RWPE2 (cell line): ENCODE results near the gene TGFBR1.

Source experiments
- ATAC-seq: fragments of 200-7000 bp; cut with Tn5 transposase; 3 replicates; pipeline ENCODE4 v1.9.1; 2021; ENCODE audit warnings: low read depth
- DNase-seq: peaks from one replicate; pipeline ENCODE4 v3.0.0-alpha.2; 2020; ENCODE audit warnings: low spot score
- H3K27ac ChIP-seq: fragments of 450-650 bp; 2 replicates; pipeline ENCODE4 v1.5.1; 2017; ENCODE audit warnings: mild to moderate bottlenecking; ENCODE audit not compliant: poor library complexity, severe bottlenecking
- H3K27me3 ChIP-seq: fragments of 250-450 bp; sonication (Bioruptor Pico); 2 replicates; pipeline ENCODE4 v1.5.1; 2021; ENCODE audit warnings: mild to moderate bottlenecking, moderate library complexity; ENCODE audit not compliant: insufficient read depth, poor library complexity, severe bottlenecking
- H3K36me3 ChIP-seq: fragments of 250-450 bp; sonication (Bioruptor Pico); 2 replicates; pipeline ENCODE4 v1.5.1; 2020; ENCODE audit warnings: low read depth, mild to moderate bottlenecking, moderate library complexity
- H3K4me1 ChIP-seq: fragments of 250-450 bp; sonication (Bioruptor Pico); 2 replicates; pipeline ENCODE4 v1.5.1; 2021; ENCODE audit warnings: mild to moderate bottlenecking, moderate library complexity; ENCODE audit not compliant: insufficient read depth, poor library complexity, severe bottlenecking
- H3K4me3 ChIP-seq: fragments of 250-450 bp; sonication (Bioruptor Pico); 2 replicates; pipeline ENCODE4 v1.5.1; 2021; ENCODE audit warnings: mild to moderate bottlenecking, moderate library complexity; ENCODE audit not compliant: severe bottlenecking
- H3K9me3 ChIP-seq: fragments of 250-450 bp; sonication (Bioruptor Pico); 2 replicates; pipeline ENCODE4 v1.5.1; 2021; ENCODE audit warnings: mild to moderate bottlenecking, moderate library complexity; ENCODE audit not compliant: severe bottlenecking
- TF ChIP-seq, protein P1 (sequence below): fragments of 450-650 bp; IDR thresholded peaks from one replicate; pipeline ENCODE4 v1.5.1; 2017; ENCODE audit warnings: mild to moderate bottlenecking, moderate library complexity; ENCODE audit not compliant: poor library complexity, severe bottlenecking

TGFBR1 gene

DNA sequence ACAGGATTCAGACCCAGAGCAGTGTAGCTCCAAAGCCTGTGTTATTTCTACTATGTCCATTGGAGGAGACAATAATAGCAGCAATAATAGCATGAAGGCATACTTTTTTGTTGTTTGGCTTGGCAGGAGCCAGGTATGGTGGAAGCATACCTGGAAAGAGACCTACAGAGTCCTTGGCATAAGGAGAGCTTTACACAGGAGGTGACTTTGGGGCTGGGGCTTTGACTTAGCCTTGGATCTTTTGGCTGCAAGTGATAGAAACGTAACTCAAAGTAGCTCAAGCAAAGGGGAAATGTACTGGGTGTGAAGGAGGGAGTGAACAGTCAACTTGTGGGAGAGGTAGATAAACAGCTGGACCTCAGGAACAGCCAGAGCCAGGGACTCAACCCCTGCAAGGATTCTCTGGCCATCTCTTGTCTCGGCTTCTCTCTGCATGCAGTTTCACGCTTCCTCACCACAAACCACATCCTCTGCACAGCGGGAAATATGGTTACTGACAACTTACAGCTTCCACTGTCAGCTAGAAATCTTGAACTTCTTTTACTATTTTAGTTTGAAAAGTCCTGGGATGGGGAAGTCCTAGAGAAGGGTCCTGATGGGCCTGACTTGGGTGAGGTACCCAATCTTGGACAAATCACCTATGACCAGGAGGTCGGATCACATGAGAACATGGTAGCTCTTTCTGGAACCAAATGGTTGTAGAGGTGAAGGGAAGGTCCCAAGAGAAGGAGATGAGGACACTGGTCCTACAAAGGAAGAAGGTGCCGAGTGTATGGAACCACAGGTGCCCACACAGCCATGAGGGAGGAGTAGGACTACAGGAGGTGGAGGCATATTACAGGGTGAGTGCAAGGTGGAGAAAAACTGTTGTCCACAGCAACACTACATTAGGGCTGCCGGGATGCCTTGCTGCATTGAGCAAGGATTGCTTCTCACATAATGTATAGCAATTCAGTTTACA, 47.0 kb upstream of the TGFBR1 start:
- Histone ChIP-seq H3K4me1 (peaks cover 6% of the 10 kb centered on the region), H3K36me3 (no peaks in the 10 kb centered on the region), H3K27ac (no peak overlapping the region), H3K9me3 (no peaks in the 10 kb centered on the region), H3K4me3 (no peak overlapping the region), H3K27me3 (peaks cover 5% of the 10 kb centered on the region)
- DNase-seq (no peak), ATAC-seq (peak; percentile 26; the same call in 1 of the 3 replicates)
- TF ChIP-seq, protein P1, sequence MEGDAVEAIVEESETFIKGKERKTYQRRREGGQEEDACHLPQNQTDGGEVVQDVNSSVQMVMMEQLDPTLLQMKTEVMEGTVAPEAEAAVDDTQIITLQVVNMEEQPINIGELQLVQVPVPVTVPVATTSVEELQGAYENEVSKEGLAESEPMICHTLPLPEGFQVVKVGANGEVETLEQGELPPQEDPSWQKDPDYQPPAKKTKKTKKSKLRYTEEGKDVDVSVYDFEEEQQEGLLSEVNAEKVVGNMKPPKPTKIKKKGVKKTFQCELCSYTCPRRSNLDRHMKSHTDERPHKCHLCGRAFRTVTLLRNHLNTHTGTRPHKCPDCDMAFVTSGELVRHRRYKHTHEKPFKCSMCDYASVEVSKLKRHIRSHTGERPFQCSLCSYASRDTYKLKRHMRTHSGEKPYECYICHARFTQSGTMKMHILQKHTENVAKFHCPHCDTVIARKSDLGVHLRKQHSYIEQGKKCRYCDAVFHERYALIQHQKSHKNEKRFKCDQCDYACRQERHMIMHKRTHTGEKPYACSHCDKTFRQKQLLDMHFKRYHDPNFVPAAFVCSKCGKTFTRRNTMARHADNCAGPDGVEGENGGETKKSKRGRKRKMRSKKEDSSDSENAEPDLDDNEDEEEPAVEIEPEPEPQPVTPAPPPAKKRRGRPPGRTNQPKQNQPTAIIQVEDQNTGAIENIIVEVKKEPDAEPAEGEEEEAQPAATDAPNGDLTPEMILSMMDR = no peak

DNA sequence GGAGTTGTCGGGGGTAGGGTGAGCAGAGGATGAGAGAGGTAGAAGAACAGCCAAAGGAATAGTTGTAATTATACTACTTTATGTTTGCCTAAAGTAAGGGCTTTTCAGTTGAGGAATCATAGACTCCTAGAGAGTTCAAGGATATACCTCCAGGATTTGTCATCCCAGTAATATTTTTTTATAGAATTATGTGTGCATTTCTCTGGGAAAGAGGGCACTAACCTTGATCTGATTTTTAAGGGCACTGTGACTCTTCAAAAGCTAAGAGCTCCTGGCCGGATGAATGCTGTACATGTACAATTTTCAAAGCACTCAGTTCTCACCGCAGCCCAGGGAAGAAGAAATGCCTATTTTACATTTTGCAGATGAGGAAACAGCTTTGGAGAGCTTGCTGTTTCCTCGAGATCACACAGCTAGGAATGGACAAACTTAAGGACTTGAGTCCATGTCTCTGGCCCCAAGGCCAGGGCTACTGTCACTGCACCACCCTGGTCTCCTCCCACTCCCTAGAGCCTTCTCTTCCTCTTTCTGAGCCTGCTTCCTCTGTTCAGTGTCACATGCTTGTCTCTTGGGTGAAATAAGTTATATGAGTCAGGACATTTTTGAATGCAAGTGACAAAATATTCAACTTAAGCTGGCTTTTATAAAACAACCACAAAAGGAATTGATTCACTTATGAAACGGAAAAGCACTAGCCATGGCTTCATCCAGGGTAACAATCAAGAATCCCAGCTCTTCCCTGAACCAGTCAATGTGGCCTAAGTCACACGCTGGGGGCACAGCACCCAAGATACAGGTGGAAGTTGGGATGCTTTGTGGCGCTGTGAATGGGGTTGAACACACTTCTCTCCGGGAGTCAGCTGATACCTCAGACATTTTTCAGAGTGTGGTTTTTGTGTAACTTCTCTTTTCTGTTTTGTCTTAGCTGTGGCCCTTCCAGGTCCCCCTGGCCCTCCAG, 45.7 kb upstream of the TGFBR1 start:
- Histone ChIP-seq H3K36me3 (no peaks in the 10 kb centered on the region), H3K4me1 (peaks cover 6% of the 10 kb centered on the region), H3K9me3 (no peaks in the 10 kb centered on the region), H3K27ac (no peak overlapping the region), H3K27me3 (peaks cover 5% of the 10 kb centered on the region), H3K4me3 (no peak overlapping the region)
- ATAC-seq (no peak), DNase-seq (no peak)
- TF ChIP-seq, protein P1 = no peak

DNA sequence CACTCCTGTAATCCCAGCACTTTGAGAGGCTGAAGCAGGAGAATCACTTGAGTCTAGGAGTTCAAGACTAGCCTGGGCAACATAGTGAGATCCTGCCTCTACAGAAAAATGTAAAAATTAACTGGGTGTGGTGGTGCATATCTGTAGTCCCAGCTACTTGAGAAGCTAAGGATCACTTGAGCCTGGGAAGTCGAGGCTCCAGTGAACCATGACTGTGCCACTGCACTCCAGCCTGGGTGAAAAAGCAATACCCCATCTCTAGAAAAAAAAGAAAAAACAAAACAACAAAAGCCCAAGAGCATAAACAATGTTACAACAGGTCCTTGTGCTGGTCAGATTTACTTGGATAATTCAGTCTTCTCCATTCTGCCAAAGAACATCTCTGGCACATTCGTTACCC, 44.3 kb upstream of the TGFBR1 start:
- TF ChIP-seq, protein P1 = no peak
- Histone ChIP-seq H3K9me3 (no peaks in the 10 kb centered on the region), H3K36me3 (no peaks in the 10 kb centered on the region), H3K4me3 (no peak overlapping the region), H3K4me1 (peaks cover 6% of the 10 kb centered on the region), H3K27me3 (peaks cover 5% of the 10 kb centered on the region), H3K27ac (no peak overlapping the region)
- no peak for DNase-seq
- ATAC-seq = no peak

DNA sequence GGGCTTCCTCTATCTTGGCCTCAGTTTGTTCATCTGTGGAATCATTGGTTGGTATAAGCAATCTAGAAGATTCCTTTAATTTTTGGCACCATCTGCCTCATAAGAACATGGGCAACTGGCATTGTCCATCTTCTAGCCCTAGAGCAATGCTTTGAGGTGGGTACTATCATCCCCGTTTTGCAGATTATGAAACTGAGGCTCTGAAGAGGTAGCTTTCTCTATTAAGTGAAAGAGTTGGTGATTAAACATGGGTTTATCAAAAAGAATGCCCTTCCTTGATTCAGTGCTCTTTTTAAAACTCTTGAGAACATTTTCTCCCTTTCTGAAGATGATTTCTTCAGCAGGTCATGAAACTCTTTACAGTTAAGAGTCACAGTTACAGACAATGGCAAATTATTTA, 42.4 kb upstream of the TGFBR1 start:
- Histone ChIP-seq H3K27ac (no peak overlapping the region), H3K4me3 (no peak overlapping the region), H3K36me3 (no peaks in the 10 kb centered on the region), H3K4me1 (peaks cover 3% of the 10 kb centered on the region), H3K27me3 (peaks cover 5% of the 10 kb centered on the region), H3K9me3 (no peaks in the 10 kb centered on the region)
- TF ChIP-seq, protein P1 = no peak
- no peak for DNase-seq
- no peak for ATAC-seq
